Neural cell (in vitro differentiated cells): ENCODE measurements around the gene MACROD1.

Source experiments
- EP300 ChIP-seq: fragments of 450-650 bp; conservative IDR thresholded peaks from 2 replicates; pipeline ENCODE4 v1.6.1; 2014; ENCODE audit warnings: antibody characterized with exemption, mild to moderate bottlenecking, moderate library complexity; ENCODE audit not compliant: poor library complexity, severe bottlenecking
- EZH2 ChIP-seq: fragments of 200-600, 300-800 bp; shearing (Covaris generic), sonication (generic); IDR thresholded peaks from 2 replicates; pipeline ENCODE4 v1.6.1; 2014; ENCODE audit warnings: antibody characterized with exemption, low read length, borderline replicate concordance, mild to moderate bottlenecking; ENCODE audit not compliant: insufficient read depth, poor library complexity, severe bottlenecking
- MXI1 ChIP-seq: fragments of 450-650 bp; conservative IDR thresholded peaks from 2 replicates; pipeline ENCODE4 v1.6.1; 2014; ENCODE audit warnings: antibody characterized with exemption, mild to moderate bottlenecking; ENCODE audit not compliant: poor library complexity, severe bottlenecking
- POLR2AphosphoS5 ChIP-seq: IDR thresholded peaks from 2 replicates; pipeline ENCODE4 v1.6.1; 2012
- RAD21 ChIP-seq: fragments of 450-650 bp; conservative IDR thresholded peaks from 2 replicates; pipeline ENCODE4 v1.6.1; 2014; ENCODE audit warnings: antibody characterized with exemption, mild to moderate bottlenecking, moderate library complexity
- SMC3 ChIP-seq: fragments of 450-650 bp; conservative IDR thresholded peaks from 2 replicates; pipeline ENCODE4 v1.6.1; 2014; ENCODE audit warnings: antibody characterized with exemption, mild to moderate bottlenecking, moderate library complexity; ENCODE audit not compliant: poor library complexity
- TAF1 ChIP-seq: IDR thresholded peaks from 2 replicates; pipeline ENCODE4 v1.6.1; 2012; ENCODE audit warnings: low read depth
- TF ChIP-seq, protein P1 (sequence below): fragments of 450-650 bp; IDR thresholded peaks from 2 replicates; pipeline ENCODE4 v1.5.1; 2014; ENCODE audit warnings: antibody characterized with exemption, mild to moderate bottlenecking, moderate library complexity; ENCODE audit not compliant: poor library complexity, severe bottlenecking
- TF ChIP-seq, protein P2 (sequence below): IDR thresholded peaks from 2 replicates; pipeline ENCODE4 v1.6.1; 2012; ENCODE audit warnings: borderline replicate concordance

DNA sequence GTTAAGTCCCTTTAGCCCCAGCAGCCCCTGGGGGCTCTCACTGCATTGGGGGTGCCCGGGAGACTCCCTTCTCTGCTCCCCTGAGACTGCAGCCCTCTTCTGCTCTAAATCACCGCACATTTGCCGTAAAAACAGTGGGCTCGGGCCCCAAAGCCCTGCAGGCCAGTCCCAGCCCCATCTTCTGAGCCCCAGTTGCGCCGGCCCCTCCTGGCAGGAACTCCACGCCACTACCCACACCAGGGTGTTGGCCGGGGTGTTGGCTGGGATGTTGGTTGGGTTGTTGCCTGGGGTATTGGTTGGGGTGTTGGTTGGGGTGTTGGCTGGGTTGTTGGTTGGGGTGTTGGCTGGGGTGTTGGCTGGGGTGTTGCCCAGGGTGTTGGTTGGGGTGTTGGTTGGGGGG is 156.2 kb downstream of the MACROD1 start:
- TF ChIP-seq, protein P1, sequence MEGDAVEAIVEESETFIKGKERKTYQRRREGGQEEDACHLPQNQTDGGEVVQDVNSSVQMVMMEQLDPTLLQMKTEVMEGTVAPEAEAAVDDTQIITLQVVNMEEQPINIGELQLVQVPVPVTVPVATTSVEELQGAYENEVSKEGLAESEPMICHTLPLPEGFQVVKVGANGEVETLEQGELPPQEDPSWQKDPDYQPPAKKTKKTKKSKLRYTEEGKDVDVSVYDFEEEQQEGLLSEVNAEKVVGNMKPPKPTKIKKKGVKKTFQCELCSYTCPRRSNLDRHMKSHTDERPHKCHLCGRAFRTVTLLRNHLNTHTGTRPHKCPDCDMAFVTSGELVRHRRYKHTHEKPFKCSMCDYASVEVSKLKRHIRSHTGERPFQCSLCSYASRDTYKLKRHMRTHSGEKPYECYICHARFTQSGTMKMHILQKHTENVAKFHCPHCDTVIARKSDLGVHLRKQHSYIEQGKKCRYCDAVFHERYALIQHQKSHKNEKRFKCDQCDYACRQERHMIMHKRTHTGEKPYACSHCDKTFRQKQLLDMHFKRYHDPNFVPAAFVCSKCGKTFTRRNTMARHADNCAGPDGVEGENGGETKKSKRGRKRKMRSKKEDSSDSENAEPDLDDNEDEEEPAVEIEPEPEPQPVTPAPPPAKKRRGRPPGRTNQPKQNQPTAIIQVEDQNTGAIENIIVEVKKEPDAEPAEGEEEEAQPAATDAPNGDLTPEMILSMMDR, result no peak
- TF ChIP-seq POLR2AphosphoS5, result no peak
- no peak for TF ChIP-seq EP300
- no peak for TF ChIP-seq EZH2
- TF ChIP-seq RAD21, result no peak
- TF ChIP-seq, protein P2, sequence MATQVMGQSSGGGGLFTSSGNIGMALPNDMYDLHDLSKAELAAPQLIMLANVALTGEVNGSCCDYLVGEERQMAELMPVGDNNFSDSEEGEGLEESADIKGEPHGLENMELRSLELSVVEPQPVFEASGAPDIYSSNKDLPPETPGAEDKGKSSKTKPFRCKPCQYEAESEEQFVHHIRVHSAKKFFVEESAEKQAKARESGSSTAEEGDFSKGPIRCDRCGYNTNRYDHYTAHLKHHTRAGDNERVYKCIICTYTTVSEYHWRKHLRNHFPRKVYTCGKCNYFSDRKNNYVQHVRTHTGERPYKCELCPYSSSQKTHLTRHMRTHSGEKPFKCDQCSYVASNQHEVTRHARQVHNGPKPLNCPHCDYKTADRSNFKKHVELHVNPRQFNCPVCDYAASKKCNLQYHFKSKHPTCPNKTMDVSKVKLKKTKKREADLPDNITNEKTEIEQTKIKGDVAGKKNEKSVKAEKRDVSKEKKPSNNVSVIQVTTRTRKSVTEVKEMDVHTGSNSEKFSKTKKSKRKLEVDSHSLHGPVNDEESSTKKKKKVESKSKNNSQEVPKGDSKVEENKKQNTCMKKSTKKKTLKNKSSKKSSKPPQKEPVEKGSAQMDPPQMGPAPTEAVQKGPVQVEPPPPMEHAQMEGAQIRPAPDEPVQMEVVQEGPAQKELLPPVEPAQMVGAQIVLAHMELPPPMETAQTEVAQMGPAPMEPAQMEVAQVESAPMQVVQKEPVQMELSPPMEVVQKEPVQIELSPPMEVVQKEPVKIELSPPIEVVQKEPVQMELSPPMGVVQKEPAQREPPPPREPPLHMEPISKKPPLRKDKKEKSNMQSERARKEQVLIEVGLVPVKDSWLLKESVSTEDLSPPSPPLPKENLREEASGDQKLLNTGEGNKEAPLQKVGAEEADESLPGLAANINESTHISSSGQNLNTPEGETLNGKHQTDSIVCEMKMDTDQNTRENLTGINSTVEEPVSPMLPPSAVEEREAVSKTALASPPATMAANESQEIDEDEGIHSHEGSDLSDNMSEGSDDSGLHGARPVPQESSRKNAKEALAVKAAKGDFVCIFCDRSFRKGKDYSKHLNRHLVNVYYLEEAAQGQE, result no peak
- TF ChIP-seq TAF1, result no peak
- TF ChIP-seq MXI1, result no peak
- TF ChIP-seq SMC3, result no peak
